Neural cell (in vitro differentiated cells): Measurements from ENCODE around the gene INPP1. TPM values are rescaled to one million over a fixed set of nuclear protein-coding genes. Genes with fewer than 3 reads are reported as not detected.

Experiments used
- H2AFZ ChIP-seq: fragments of 200-600, 300-800 bp; sonication (generic), shearing (Covaris generic); 2 replicates; pipeline ENCODE4 v1.6.0; 2014; ENCODE audit warnings: low read depth, mild to moderate bottlenecking, antibody characterized with exemption, low read length, moderate library complexity
- H3F3A ChIP-seq: fragments of 200-600 bp; shearing (Covaris generic); 2 replicates; pipeline ENCODE4 v1.6.1; 2016; ENCODE audit warnings: mild to moderate bottlenecking, moderate library complexity, mixed read lengths, antibody characterized with exemption, low read length; ENCODE audit not compliant: insufficient read depth, poor library complexity, severe bottlenecking
- H3K27ac ChIP-seq: fragments of 200-600, 300-800 bp; sonication (generic), shearing (Covaris generic); 2 replicates; pipeline ENCODE4 v1.5.1; 2014; ENCODE audit warnings: mild to moderate bottlenecking, low read length, moderate library complexity
- H3K27me3 ChIP-seq: fragments of 300-800, 200-600 bp; sonication (generic), shearing (Covaris generic); 2 replicates; pipeline ENCODE4 v1.6.0; 2014; ENCODE audit warnings: mild to moderate bottlenecking, low read depth, low read length, moderate library complexity; ENCODE audit not compliant: insufficient read depth
- H3K36me3 ChIP-seq: fragments of 300-800, 200-600 bp; sonication (generic), shearing (Covaris generic); 2 replicates; pipeline ENCODE4 v1.5.1; 2014; ENCODE audit warnings: mild to moderate bottlenecking, antibody characterized with exemption, low read length, moderate library complexity; ENCODE audit not compliant: insufficient read depth
- H3K4me2 ChIP-seq: fragments of 300-800, 200-600 bp; sonication (generic), shearing (Covaris generic); 2 replicates; pipeline ENCODE4 v1.6.0; 2014; ENCODE audit warnings: mild to moderate bottlenecking, low read length
- H3K4me3 ChIP-seq: fragments of 300-800, 200-600 bp; sonication (generic), shearing (Covaris generic); 2 replicates; pipeline ENCODE4 v1.5.1; 2014; ENCODE audit warnings: mild to moderate bottlenecking, low read length, moderate library complexity
- H3K79me2 ChIP-seq: fragments of 200-600 bp; shearing (Covaris generic); replicated peaks from 2 replicates; pipeline ENCODE4 v1.6.0; 2014; ENCODE audit warnings: mild to moderate bottlenecking, low read length, moderate library complexity; ENCODE audit not compliant: insufficient read depth
- H3K9ac ChIP-seq: fragments of 300-800, 200-600 bp; sonication (generic), shearing (Covaris generic); 2 replicates; pipeline ENCODE4 v1.6.1; 2016; ENCODE audit warnings: mild to moderate bottlenecking, low read length, mixed read lengths
- H3K9me2 ChIP-seq: fragments of 200-600 bp; shearing (Covaris generic); 2 replicates; pipeline ENCODE4 v1.6.1; 2016; ENCODE audit warnings: mild to moderate bottlenecking, low read length, mixed read lengths; ENCODE audit not compliant: insufficient read depth
- H3K9me3 ChIP-seq: fragments of 200-600, 300-800 bp; sonication (generic), shearing (Covaris generic); 2 replicates; pipeline ENCODE4 v1.6.1; 2016; ENCODE audit warnings: mild to moderate bottlenecking, mixed run types, low read length, moderate library complexity, mixed read lengths
- H4K20me1 ChIP-seq: fragments of 200-600 bp; shearing (Covaris generic); 2 replicates; pipeline ENCODE4 v1.6.1; 2016; ENCODE audit warnings: mild to moderate bottlenecking, mixed run types; ENCODE audit not compliant: insufficient read depth
- EP300 ChIP-seq: fragments of 450-650 bp; conservative IDR thresholded peaks from 2 replicates; pipeline ENCODE4 v1.6.1; 2014; ENCODE audit warnings: antibody characterized with exemption, mild to moderate bottlenecking, moderate library complexity; ENCODE audit not compliant: poor library complexity, severe bottlenecking
- EZH2 ChIP-seq: fragments of 200-600, 300-800 bp; shearing (Covaris generic), sonication (generic); IDR thresholded peaks from 2 replicates; pipeline ENCODE4 v1.6.1; 2014; ENCODE audit warnings: antibody characterized with exemption, low read length, borderline replicate concordance, mild to moderate bottlenecking; ENCODE audit not compliant: insufficient read depth, poor library complexity, severe bottlenecking
- MXI1 ChIP-seq: fragments of 450-650 bp; conservative IDR thresholded peaks from 2 replicates; pipeline ENCODE4 v1.6.1; 2014; ENCODE audit warnings: antibody characterized with exemption, mild to moderate bottlenecking; ENCODE audit not compliant: poor library complexity, severe bottlenecking
- POLR2AphosphoS5 ChIP-seq: IDR thresholded peaks from 2 replicates; pipeline ENCODE4 v1.6.1; 2012
- RAD21 ChIP-seq: fragments of 450-650 bp; conservative IDR thresholded peaks from 2 replicates; pipeline ENCODE4 v1.6.1; 2014; ENCODE audit warnings: antibody characterized with exemption, mild to moderate bottlenecking, moderate library complexity
- SMC3 ChIP-seq: fragments of 450-650 bp; conservative IDR thresholded peaks from 2 replicates; pipeline ENCODE4 v1.6.1; 2014; ENCODE audit warnings: antibody characterized with exemption, mild to moderate bottlenecking, moderate library complexity; ENCODE audit not compliant: poor library complexity
- TAF1 ChIP-seq: IDR thresholded peaks from 2 replicates; pipeline ENCODE4 v1.6.1; 2012; ENCODE audit warnings: low read depth
- polyA plus RNA-seq: library from polyadenylated mRNA; depleted of rRNA; stranded (reverse); fragments of >200 nt; gene quantifications from 2 replicates; pipeline ENCODE4 v1.2.3, GENCODE V29; 2014
- TF ChIP-seq, protein P1 (sequence below): fragments of 450-650 bp; IDR thresholded peaks from 2 replicates; pipeline ENCODE4 v1.5.1; 2014; ENCODE audit warnings: antibody characterized with exemption, mild to moderate bottlenecking, moderate library complexity; ENCODE audit not compliant: poor library complexity, severe bottlenecking
- TF ChIP-seq, protein P2 (sequence below): IDR thresholded peaks from 2 replicates; pipeline ENCODE4 v1.6.1; 2012; ENCODE audit warnings: borderline replicate concordance

The INPP1 gene
- polyA plus RNA-seq, 1 donor from 2014 or later: 15.1 TPM

DNA sequence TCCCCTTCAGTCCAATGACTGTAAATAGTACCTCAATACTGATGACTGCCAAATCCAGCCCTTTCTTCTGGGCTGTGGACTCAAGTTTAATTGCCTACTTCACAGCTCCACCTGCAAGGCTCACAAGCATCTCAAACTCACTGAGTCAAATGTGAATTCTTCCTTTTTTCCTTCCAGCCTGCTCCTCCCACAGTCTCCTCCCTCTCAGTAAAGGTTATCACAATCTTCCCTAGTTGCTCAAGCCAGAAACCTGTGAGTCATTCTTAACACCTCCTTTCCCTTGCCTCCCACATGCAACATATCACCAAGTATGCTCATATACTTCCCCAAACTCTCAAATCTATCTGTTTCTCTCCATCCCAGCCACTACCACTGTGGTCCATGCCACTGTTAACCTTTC, 61.1 kb downstream of the INPP1 start (continued):
- TF ChIP-seq EZH2 (no peak), RAD21 (no peak)

DNA sequence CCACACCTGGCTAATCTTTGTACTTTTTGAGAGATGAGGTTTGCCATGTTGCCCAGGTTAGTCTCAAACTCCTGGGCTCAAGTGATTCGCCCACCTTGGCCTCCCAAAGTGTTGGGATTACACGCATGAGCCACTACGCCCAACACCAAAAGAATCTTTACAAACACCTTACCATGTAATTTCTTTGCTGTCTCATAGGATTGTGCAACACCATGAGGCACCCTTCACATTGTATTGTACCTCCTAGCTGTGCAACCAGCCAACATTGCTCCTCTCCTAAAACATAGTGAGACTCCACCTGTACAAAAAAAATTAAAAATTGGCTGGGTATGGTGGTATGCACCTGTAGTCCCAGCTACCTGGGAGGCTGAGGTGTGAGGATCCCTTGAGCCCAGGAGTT, 61.7 kb downstream of the INPP1 start:
- peaks cover 10% of the 10 kb centered on the region for H3K79me2 ChIP-seq
- no peak overlapping the region for H3K4me3 ChIP-seq
- H3K27ac ChIP-seq: no peak overlapping the region
- no peaks in the 10 kb centered on the region for H3F3A ChIP-seq
- no peak for TF ChIP-seq POLR2AphosphoS5
- TF ChIP-seq EZH2: no peak
- no peak for TF ChIP-seq EP300
- TF ChIP-seq, protein P1, sequence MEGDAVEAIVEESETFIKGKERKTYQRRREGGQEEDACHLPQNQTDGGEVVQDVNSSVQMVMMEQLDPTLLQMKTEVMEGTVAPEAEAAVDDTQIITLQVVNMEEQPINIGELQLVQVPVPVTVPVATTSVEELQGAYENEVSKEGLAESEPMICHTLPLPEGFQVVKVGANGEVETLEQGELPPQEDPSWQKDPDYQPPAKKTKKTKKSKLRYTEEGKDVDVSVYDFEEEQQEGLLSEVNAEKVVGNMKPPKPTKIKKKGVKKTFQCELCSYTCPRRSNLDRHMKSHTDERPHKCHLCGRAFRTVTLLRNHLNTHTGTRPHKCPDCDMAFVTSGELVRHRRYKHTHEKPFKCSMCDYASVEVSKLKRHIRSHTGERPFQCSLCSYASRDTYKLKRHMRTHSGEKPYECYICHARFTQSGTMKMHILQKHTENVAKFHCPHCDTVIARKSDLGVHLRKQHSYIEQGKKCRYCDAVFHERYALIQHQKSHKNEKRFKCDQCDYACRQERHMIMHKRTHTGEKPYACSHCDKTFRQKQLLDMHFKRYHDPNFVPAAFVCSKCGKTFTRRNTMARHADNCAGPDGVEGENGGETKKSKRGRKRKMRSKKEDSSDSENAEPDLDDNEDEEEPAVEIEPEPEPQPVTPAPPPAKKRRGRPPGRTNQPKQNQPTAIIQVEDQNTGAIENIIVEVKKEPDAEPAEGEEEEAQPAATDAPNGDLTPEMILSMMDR: no peak
- TF ChIP-seq TAF1: no peak
- no peak for TF ChIP-seq MXI1
- TF ChIP-seq RAD21: no peak
- TF ChIP-seq SMC3: no peak
- TF ChIP-seq, protein P2, sequence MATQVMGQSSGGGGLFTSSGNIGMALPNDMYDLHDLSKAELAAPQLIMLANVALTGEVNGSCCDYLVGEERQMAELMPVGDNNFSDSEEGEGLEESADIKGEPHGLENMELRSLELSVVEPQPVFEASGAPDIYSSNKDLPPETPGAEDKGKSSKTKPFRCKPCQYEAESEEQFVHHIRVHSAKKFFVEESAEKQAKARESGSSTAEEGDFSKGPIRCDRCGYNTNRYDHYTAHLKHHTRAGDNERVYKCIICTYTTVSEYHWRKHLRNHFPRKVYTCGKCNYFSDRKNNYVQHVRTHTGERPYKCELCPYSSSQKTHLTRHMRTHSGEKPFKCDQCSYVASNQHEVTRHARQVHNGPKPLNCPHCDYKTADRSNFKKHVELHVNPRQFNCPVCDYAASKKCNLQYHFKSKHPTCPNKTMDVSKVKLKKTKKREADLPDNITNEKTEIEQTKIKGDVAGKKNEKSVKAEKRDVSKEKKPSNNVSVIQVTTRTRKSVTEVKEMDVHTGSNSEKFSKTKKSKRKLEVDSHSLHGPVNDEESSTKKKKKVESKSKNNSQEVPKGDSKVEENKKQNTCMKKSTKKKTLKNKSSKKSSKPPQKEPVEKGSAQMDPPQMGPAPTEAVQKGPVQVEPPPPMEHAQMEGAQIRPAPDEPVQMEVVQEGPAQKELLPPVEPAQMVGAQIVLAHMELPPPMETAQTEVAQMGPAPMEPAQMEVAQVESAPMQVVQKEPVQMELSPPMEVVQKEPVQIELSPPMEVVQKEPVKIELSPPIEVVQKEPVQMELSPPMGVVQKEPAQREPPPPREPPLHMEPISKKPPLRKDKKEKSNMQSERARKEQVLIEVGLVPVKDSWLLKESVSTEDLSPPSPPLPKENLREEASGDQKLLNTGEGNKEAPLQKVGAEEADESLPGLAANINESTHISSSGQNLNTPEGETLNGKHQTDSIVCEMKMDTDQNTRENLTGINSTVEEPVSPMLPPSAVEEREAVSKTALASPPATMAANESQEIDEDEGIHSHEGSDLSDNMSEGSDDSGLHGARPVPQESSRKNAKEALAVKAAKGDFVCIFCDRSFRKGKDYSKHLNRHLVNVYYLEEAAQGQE: no peak
- no peaks in the 10 kb centered on the region for H3K36me3 ChIP-seq
- peaks cover 2% of the 10 kb centered on the region for H3K27me3 ChIP-seq
- H3K4me2 ChIP-seq: no peak overlapping the region
- H3K9ac ChIP-seq: no peak overlapping the region
- H2AFZ ChIP-seq: no peak overlapping the region
- H3K9me2 ChIP-seq: no peaks in the 10 kb centered on the region
- H4K20me1 ChIP-seq: no peaks in the 10 kb centered on the region
- H3K9me3 ChIP-seq: no peaks in the 10 kb centered on the region

DNA sequence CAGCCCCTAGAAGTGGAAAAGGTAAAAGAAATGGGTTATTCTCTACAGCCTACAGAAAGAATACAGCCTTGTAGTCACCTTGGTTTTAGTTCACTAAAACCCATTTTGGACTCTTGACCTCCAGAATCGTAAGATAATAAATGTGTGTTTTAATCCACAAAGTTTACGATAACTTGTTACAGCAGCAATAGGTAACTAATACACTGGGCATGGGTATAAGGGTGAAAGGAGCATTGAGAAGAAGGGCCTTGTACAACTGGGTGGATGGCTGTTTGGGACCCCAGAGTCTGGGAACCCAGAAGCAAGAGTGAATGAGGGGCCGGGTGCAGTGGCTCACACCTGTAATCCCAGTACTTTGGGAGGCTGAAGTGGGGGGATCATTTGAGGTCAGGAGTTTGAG, 62.6 kb downstream of the INPP1 start:
- peaks cover 7% of the 10 kb centered on the region for H3K27me3 ChIP-seq
- H4K20me1 ChIP-seq: no peaks in the 10 kb centered on the region
- H2AFZ ChIP-seq: no peak overlapping the region
- H3K36me3 ChIP-seq: no peaks in the 10 kb centered on the region
- H3K4me2 ChIP-seq: no peak overlapping the region
- H3K4me3 ChIP-seq: no peak overlapping the region
- H3K9me3 ChIP-seq: no peaks in the 10 kb centered on the region
- no peak overlapping the region for H3K9ac ChIP-seq
- peaks cover 10% of the 10 kb centered on the region for H3K79me2 ChIP-seq
- H3F3A ChIP-seq: no peaks in the 10 kb centered on the region
- no peaks in the 10 kb centered on the region for H3K9me2 ChIP-seq
- no peak overlapping the region for H3K27ac ChIP-seq
- TF ChIP-seq, protein P1: no peak
- TF ChIP-seq RAD21: no peak
- no peak for TF ChIP-seq EP300
- TF ChIP-seq EZH2: no peak
- TF ChIP-seq, protein P2: no peak
- no peak for TF ChIP-seq SMC3
- no peak for TF ChIP-seq POLR2AphosphoS5
- no peak for TF ChIP-seq TAF1
- no peak for TF ChIP-seq MXI1
